H1 (cell line): Measurements from ENCODE around the gene UBN1. TPM values are rescaled to one million over a fixed set of nuclear protein-coding genes. Genes with fewer than 3 reads are reported as not detected.

Source experiments
- CTCF ChIA-PET: fragments of 300-600 bp; sonication (Branson Sonifier 250); formaldehyde crosslinking; loops from one replicate; lab custom pipeline; 2021; ENCODE audit not compliant: partially characterized antibody; lab: Charles Lee
- POLR2A ChIA-PET: fragments of 300-600 bp; sonication (Branson Sonifier 250); formaldehyde crosslinking; loops from one replicate; lab custom pipeline; 2021; ENCODE audit warnings: inconsistent platforms; ENCODE audit not compliant: partially characterized antibody; lab: Charles Lee
- DNase-seq, 2 experiments: peaks; one replicate each; pipeline versions ENCODE4 v3.0.0 to v3.0.0-alpha.2; 2010 to 2022; ENCODE audit warnings: low spot score in 2 of 2, low read depth in 1 of 2, mixed read lengths in 1 of 2
- FAIRE-seq: peaks from 2 replicates; lab custom pipeline; 2011; peaks lifted over from hg19 to GRCh38; lab: Jason Lieb, UNC
- H2AFZ ChIP-seq: 2 replicates; pipeline ENCODE4 v1.8.1; 2012; ENCODE audit warnings: low read length, inconsistent platforms
- H2AK5ac ChIP-seq: 2 replicates; pipeline ENCODE4 v1.6.1; 2013; ENCODE audit warnings: low read depth, low read length
- H2BK120ac ChIP-seq: replicated peaks from 2 replicates; pipeline ENCODE3; 2013; ENCODE audit warnings: low read depth, low read length, inconsistent platforms
- H2BK12ac ChIP-seq: 2 replicates; pipeline ENCODE4 v1.6.1; 2013; ENCODE audit warnings: low read depth, low read length
- H2BK15ac ChIP-seq: 2 replicates; pipeline ENCODE4 v1.6.1; 2013; ENCODE audit warnings: low read length
- H2BK20ac ChIP-seq: 2 replicates; pipeline ENCODE4 v1.6.1; 2013; ENCODE audit warnings: low read length
- H2BK5ac ChIP-seq: 2 replicates; pipeline ENCODE4 v1.6.1; 2013; ENCODE audit warnings: low read depth, low read length
- H3K14ac ChIP-seq: 2 replicates; pipeline ENCODE4 v1.6.1; 2013; ENCODE audit warnings: inconsistent platforms; ENCODE audit not compliant: insufficient read length
- H3K18ac ChIP-seq: 2 replicates; pipeline ENCODE4 v1.6.1; 2013; ENCODE audit warnings: low read length; ENCODE audit errors: extremely low read depth
- H3K23ac ChIP-seq: 2 replicates; pipeline ENCODE4 v1.6.1; 2013; ENCODE audit warnings: inconsistent platforms; ENCODE audit not compliant: insufficient read length
- H3K23me2 ChIP-seq: 2 replicates; pipeline ENCODE4 v1.6.1; 2013; ENCODE audit warnings: low read depth, low read length
- H3K27ac ChIP-seq: 2 replicates; pipeline ENCODE4 v1.6.1; 2011; ENCODE audit warnings: low read depth, low read length, inconsistent platforms
- H3K27me3 ChIP-seq, 4 experiments: replicated peaks in 1 of 4; 1 replicate in 1 of 4; 2 replicates in 3 of 4; pipeline versions ENCODE4 v1.6.1 to v1.8.1; 2011 to 2013; ENCODE audit warnings: low read length in 3 of 4, mild to moderate bottlenecking in 3 of 4, inconsistent platforms in 2 of 4, mixed read lengths in 2 of 4, moderate library complexity in 1 of 4; ENCODE audit not compliant: control insufficient read depth in 3 of 4, insufficient read depth in 3 of 4; ENCODE audit errors: extremely low read depth in 1 of 4
- H3K36me3 ChIP-seq, 4 experiments: 2 replicates each; pipeline versions ENCODE4 v1.6.1 to v1.8.1; 2011 to 2013; ENCODE audit warnings: mild to moderate bottlenecking in 4 of 4, low read length in 3 of 4, moderate library complexity in 2 of 4, control low read depth in 1 of 4, inconsistent platforms in 1 of 4; ENCODE audit not compliant: insufficient read depth in 4 of 4, control insufficient read depth in 2 of 4
- H3K4ac ChIP-seq: replicated peaks from 2 replicates; pipeline ENCODE3; 2013; ENCODE audit warnings: low read length, low read depth, mixed read lengths, inconsistent platforms; ENCODE audit not compliant: insufficient read length
- H3K4me1 ChIP-seq, 4 experiments: replicated peaks in 1 of 4; 1 replicate in 1 of 4; 2 replicates in 3 of 4; pipeline versions ENCODE4 v1.6.1 to v1.8.1; 2011 to 2013; ENCODE audit warnings: low read length in 3 of 4, inconsistent platforms in 2 of 4, mixed read lengths in 1 of 4; ENCODE audit not compliant: insufficient read depth in 4 of 4, control insufficient read depth in 3 of 4
- H3K4me2 ChIP-seq, 2 experiments: 2 replicates each; pipeline versions ENCODE4 v1.6.1 to v1.8.1; 2011 to 2013; ENCODE audit warnings: low read depth in 2 of 2, low read length in 2 of 2, control low read depth in 1 of 2, inconsistent platforms in 1 of 2, mild to moderate bottlenecking in 1 of 2; ENCODE audit not compliant: insufficient read depth in 1 of 2
- H3K4me3 ChIP-seq, 4 experiments: fragments of 200-600, 300-600 bp in 1 of 4; sonication (generic), shearing (Covaris generic), sonication (Bioruptor Twin) in 1 of 4; 2 replicates each; pipeline versions ENCODE4 v1.5.1 to v1.8.1; 2011 to 2016; ENCODE audit warnings: low read length in 4 of 4, low read depth in 3 of 4, control low read depth in 2 of 4, inconsistent platforms in 2 of 4, mild to moderate bottlenecking in 2 of 4, mixed read lengths in 1 of 4, moderate library complexity in 1 of 4; ENCODE audit not compliant: insufficient read depth in 2 of 4; ENCODE audit errors: extremely low read depth in 1 of 4
- H3K56ac ChIP-seq: replicated peaks from 2 replicates; pipeline ENCODE3; 2013; ENCODE audit warnings: low read depth, mild to moderate bottlenecking, mixed read lengths, low read length, inconsistent platforms; ENCODE audit not compliant: insufficient read length
- H3K79me1 ChIP-seq: 2 replicates; pipeline ENCODE4 v1.6.1; 2013; ENCODE audit warnings: low read depth, low read length, control low read depth
- H3K79me2 ChIP-seq, 2 experiments: 2 replicates each; pipeline versions ENCODE4 v1.6.1 to v1.8.1; 2012 to 2013; ENCODE audit warnings: low read length in 2 of 2, mild to moderate bottlenecking in 2 of 2, inconsistent platforms in 1 of 2; ENCODE audit not compliant: insufficient read depth in 2 of 2, control insufficient read depth in 1 of 2
- H3K9ac ChIP-seq, 4 experiments: replicated peaks in 1 of 4; 1 replicate in 1 of 4; 2 replicates in 3 of 4; pipeline versions ENCODE4 v1.6.1 to v1.8.1; 2011 to 2013; ENCODE audit warnings: low read depth in 3 of 4, low read length in 3 of 4, control low read depth in 2 of 4, mild to moderate bottlenecking in 2 of 4, moderate library complexity in 2 of 4, inconsistent platforms in 1 of 4; ENCODE audit errors: extremely low read depth in 1 of 4
- H3K9me3 ChIP-seq, 2 experiments: 2 replicates each; pipeline versions ENCODE4 v1.6.1 to v1.8.1; 2012 to 2013; ENCODE audit warnings: mild to moderate bottlenecking in 2 of 2, moderate library complexity in 2 of 2, control low read depth in 1 of 2, inconsistent platforms in 1 of 2, low read depth in 1 of 2, low read length in 1 of 2, mixed read lengths in 1 of 2; ENCODE audit not compliant: insufficient read depth in 2 of 2
- H4K20me1 ChIP-seq, 2 experiments: replicated peaks in 1 of 2; 2 replicates each; pipeline versions ENCODE3 to v1.8.1; 2011 to 2013; ENCODE audit warnings: inconsistent platforms in 2 of 2, low read length in 2 of 2, mild to moderate bottlenecking in 1 of 2; ENCODE audit not compliant: insufficient read depth in 2 of 2, control insufficient read depth in 1 of 2
- H4K5ac ChIP-seq: 2 replicates; pipeline ENCODE4 v1.6.1; 2013; ENCODE audit warnings: low read length, low read depth, mixed read lengths, inconsistent platforms; ENCODE audit not compliant: insufficient read length
- H4K8ac ChIP-seq: 2 replicates; pipeline ENCODE4 v1.8.0; 2013; ENCODE audit warnings: mild to moderate bottlenecking, moderate library complexity, low read length, inconsistent platforms; ENCODE audit not compliant: insufficient read depth; ENCODE audit errors: extremely low read depth
- H4K91ac ChIP-seq: replicated peaks from 2 replicates; pipeline ENCODE3; 2013; ENCODE audit warnings: low read length, mixed read lengths, inconsistent platforms; ENCODE audit not compliant: insufficient read length
- CBX5 ChIP-seq: fragments of 300-800, 300-1000 bp; sonication (generic); IDR thresholded peaks from 2 replicates; pipeline ENCODE4 v1.7.1; 2016; ENCODE audit warnings: antibody characterized with exemption, low read length, low read depth
- CHD2 ChIP-seq: IDR thresholded peaks from 2 replicates; pipeline ENCODE4 v1.6.1; 2012; ENCODE audit warnings: low read length, improper control_type of control experiment
- EZH2 ChIP-seq: fragments of 200-600 bp; sonication (generic); IDR thresholded peaks from 2 replicates; pipeline ENCODE4 v1.7.1; 2012; ENCODE audit warnings: low read depth, mild to moderate bottlenecking, moderate library complexity, low read length, inconsistent platforms; ENCODE audit not compliant: severe bottlenecking
- GABPA ChIP-seq: IDR thresholded peaks from 2 replicates; pipeline ENCODE4 v1.6.1; 2011; ENCODE audit warnings: mild to moderate bottlenecking, low read length, moderate library complexity, borderline replicate concordance; ENCODE audit not compliant: insufficient read depth
- HDAC6 ChIP-seq: IDR thresholded peaks from one replicate; pipeline ENCODE4 v1.7.1; 2012; ENCODE audit warnings: low read depth, mild to moderate bottlenecking, inconsistent platforms, low read length, moderate library complexity
- JUN ChIP-seq: IDR thresholded peaks from 2 replicates; pipeline ENCODE4 v1.6.1; 2011; ENCODE audit warnings: low read depth, mild to moderate bottlenecking, improper control_type of control experiment, low read length
- RBBP5 ChIP-seq: IDR thresholded peaks from 2 replicates; pipeline ENCODE4 v1.7.1; 2012; ENCODE audit warnings: low read depth, mild to moderate bottlenecking, inconsistent platforms, low read length, moderate library complexity, borderline replicate concordance
- TEAD4 ChIP-seq: IDR thresholded peaks from 2 replicates; pipeline ENCODE4 v1.6.1; 2012; ENCODE audit warnings: low read depth, low read length, inconsistent platforms, mixed read lengths
- WGBS, 2 experiments: shearing (Covaris generic) in 1 of 2; methylation state at CpG; one replicate each; pipeline versions ENCODE4 v1.1.6 to v1.1.7; 2013 to 2015; ENCODE audit warnings: low lambda C conversion rate in 2 of 2, mixed read lengths in 2 of 2, inconsistent platforms in 1 of 2, low coverage in 1 of 2, missing lambda C conversion rate in 1 of 2; ENCODE audit not compliant: insufficient replicate concordance in 2 of 2, insufficient coverage in 1 of 2, insufficient read length in 1 of 2; ENCODE audit errors: extremely low coverage in 1 of 2, missing lambda C conversion rate in 1 of 2; 5-methylcytosine and 5-hydroxymethylcytosine counted together
- polyA plus RNA-seq, 7 experiments: library from polyadenylated mRNA; depleted of rRNA in 3 of 7; stranded (reverse) in 5 of 7; unstranded in 2 of 7; fragments of >200 nt in 5 of 7; fragments of 200-250 nt in 2 of 7; gene quantifications; 1 replicate in 5 of 7; 2 replicates in 1 of 7; 4 replicates in 1 of 7; pipeline versions ENCODE4 v1.2.1 to v1.2.3, GENCODE V29; 2011 to 2013; ENCODE audit warnings: missing spikeins in 2 of 7, mixed read lengths in 2 of 7
- total RNA-seq: library from RNA; stranded (reverse); fragmentation: NEBNext Ultra II Directional; extraction: Animal tissue kit (Norgen Biotek cat#: 25700); gene quantifications from 2 replicates; pipeline ENCODE4 v1.2.1, GENCODE V29; 2021
- TF ChIP-seq, protein P1 (sequence below): IDR thresholded peaks from 2 replicates; pipeline ENCODE4 v1.6.1; 2011; ENCODE audit warnings: low read depth, mild to moderate bottlenecking, low read length; ENCODE audit not compliant: insufficient read depth
- TF ChIP-seq, protein P2 (sequence below): IDR thresholded peaks from 2 replicates; pipeline ENCODE4 v1.6.1; 2011; ENCODE audit warnings: low read length, improper control_type of control experiment

UBN1 gene
- total and polyA plus RNA-seq, 2 of the 8 experiments (the other 6 are each of a cell fraction or from before 2014, with no cell fraction given) = 16.2 to 37.0 TPM

- Histone ChIP-seq H3K56ac (no peak overlapping the region), H3K4me2 (no peak overlapping the region), H3K9ac (no peak overlapping the region), H2BK5ac (no peak overlapping the region), H3K23ac (no peak overlapping the region), H4K20me1 (peaks cover 0 to 1% of the 10 kb centered on the region in 2 experiments), H3K23me2 (no peaks in the 10 kb centered on the region), H3K27ac (no peak overlapping the region), H2BK15ac (no peak overlapping the region), H2BK12ac (0 out of 2 replicates have a peak overlapping the region, but pooled peaks have one; percentile 27), H3K27me3 (no peaks in the 10 kb centered on the region), H4K8ac (0 out of 2 replicates have a peak overlapping the region, but pooled peaks have one; percentile 18), H4K5ac (peak overlapping the region; percentile 38), H3K36me3 (no peaks in the 10 kb centered on the region), H2AFZ (no peak overlapping the region), H3K4me3 (no peak overlapping the region), H3K4me1 (peaks cover 0 to 8% (median 3%) of the 10 kb centered on the region in 4 experiments; a peak in 5 of 7 replicates), H3K18ac (no peak overlapping the region; the same call in 1 of the 2 replicates), H2AK5ac (no peak overlapping the region), H3K14ac (no peak overlapping the region), H3K79me2 (no peaks in the 10 kb centered on the region), H3K4ac (no peak overlapping the region), H2BK20ac (no peak overlapping the region), H3K79me1 (peaks cover 3% of the 10 kb centered on the region; the same call in 1 of the 2 replicates), H3K9me3 (no peaks in the 10 kb centered on the region), H4K91ac (no peak overlapping the region), H2BK120ac (no peak overlapping the region)
- no peak for DNase-seq
- WGBS, 2 experiments = 86% methylated on average over 15 of the region's 15 CpGs; no CpG with 5 or more reads in 1 of the 2 experiments
- FAIRE-seq = no peak
- ChIA-PET CTCF (interaction anchor here (0.9 to 2.8 kb wide), 6 partner anchors 8 to 39 kb away, joined by 3 to 8 read pairs (median 4); no protein-coding TSS in a partner anchor), POLR2A (interaction anchor here (1.0 to 1.7 kb wide), 6 partner anchors 16 to 30 kb away, joined by 3 to 6 read pairs (median 4); no protein-coding TSS in a partner anchor)
- TF ChIP-seq RBBP5 (no peak), GABPA (no peak), CHD2 (no peak), TEAD4 (no peak), HDAC6 (no peak), EZH2 (no peak), CBX5 (no peak), JUN (no peak)
- TF ChIP-seq, protein P1, sequence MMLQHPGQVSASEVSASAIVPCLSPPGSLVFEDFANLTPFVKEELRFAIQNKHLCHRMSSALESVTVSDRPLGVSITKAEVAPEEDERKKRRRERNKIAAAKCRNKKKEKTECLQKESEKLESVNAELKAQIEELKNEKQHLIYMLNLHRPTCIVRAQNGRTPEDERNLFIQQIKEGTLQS = no peak
- TF ChIP-seq, protein P2, sequence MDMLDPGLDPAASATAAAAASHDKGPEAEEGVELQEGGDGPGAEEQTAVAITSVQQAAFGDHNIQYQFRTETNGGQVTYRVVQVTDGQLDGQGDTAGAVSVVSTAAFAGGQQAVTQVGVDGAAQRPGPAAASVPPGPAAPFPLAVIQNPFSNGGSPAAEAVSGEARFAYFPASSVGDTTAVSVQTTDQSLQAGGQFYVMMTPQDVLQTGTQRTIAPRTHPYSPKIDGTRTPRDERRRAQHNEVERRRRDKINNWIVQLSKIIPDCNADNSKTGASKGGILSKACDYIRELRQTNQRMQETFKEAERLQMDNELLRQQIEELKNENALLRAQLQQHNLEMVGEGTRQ = no peak
These were observed 66.7 kb downstream of the UBN1 start for GRCh38 chr16:4913774-4914525.
